Measurements from ENCODE around the gene ZNF681.
"Not testable (repeated sequence)": the region's sequence is repeated elsewhere in the genome, so short reads cannot be mapped to it uniquely, and the experiment has no call there.

Gene ZNF681

DNA sequence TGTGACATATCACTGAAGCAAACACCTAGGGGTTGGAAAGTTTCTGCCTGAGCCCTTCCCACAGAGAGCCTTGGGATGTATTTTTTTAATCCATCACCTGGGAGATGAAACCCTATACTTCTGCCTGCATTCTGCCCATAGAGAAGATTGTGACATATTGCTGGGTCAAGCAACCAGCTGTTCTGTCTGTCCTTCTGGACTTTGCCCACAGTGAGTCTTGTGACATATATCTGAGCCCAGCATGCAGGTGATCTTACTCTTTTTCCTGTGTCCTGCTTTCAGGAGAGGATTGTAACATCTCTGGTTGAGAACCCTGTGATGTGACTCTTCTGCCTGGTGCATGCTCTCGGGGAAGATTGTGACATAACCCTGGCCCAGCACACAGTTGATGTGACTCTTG, 24.9 kb upstream of the ZNF681 start:
- Mint-ChIP-seq H3K27me3 (no peaks in the 10 kb centered on the region), H3K9me3 (peaks cover 35% of the 10 kb centered on the region), H3K4me1 (no peaks in the 10 kb centered on the region), H3K27ac (no peak overlapping the region), H3K4me3 (no peak overlapping the region), H3K36me3 (peaks cover 50% of the 10 kb centered on the region)
- CTCF ChIA-PET = no interaction called here
- no peak for DNase-seq

GRCh38 chr19:23779645-23780044, 21.0 kb upstream of the ZNF681 start:
- H3K36me3 Mint-ChIP-seq = peaks cover 63% of the 10 kb centered on the region
- H3K4me3 Mint-ChIP-seq = no peak overlapping the region
- CTCF ChIA-PET = no interaction called here
- no peak for DNase-seq
- peaks cover 51% of the 10 kb centered on the region for H3K9me3 Mint-ChIP-seq
- no peaks in the 10 kb centered on the region for H3K27me3 Mint-ChIP-seq
- no peak overlapping the region for H3K27ac Mint-ChIP-seq
- peaks cover 9% of the 10 kb centered on the region for H3K4me1 Mint-ChIP-seq

- Mint-ChIP-seq H3K36me3 (peaks cover 63% of the 10 kb centered on the region), H3K9me3 (peaks cover 52% of the 10 kb centered on the region), H3K27ac (no peak overlapping the region), H3K4me1 (peaks cover 9% of the 10 kb centered on the region), H3K4me3 (no peak overlapping the region), H3K27me3 (no peaks in the 10 kb centered on the region)
- CTCF ChIA-PET = no interaction called here
- DNase-seq = no peak
Measured at GRCh38 chr19:23778566-23778965, 19.9 kb upstream of the ZNF681 start.

GRCh38 chr19:23778036-23778435, 19.3 kb upstream of the ZNF681 start:
- H3K27me3 Mint-ChIP-seq, CTCF ChIA-PET, DNase-seq, H3K4me1 Mint-ChIP-seq, H3K4me3 Mint-ChIP-seq, H3K27ac Mint-ChIP-seq: not testable (repeated sequence)
- Mint-ChIP-seq H3K9me3 (peaks cover 50% of the 10 kb centered on the region), H3K36me3 (peaks cover 58% of the 10 kb centered on the region)

DNA sequence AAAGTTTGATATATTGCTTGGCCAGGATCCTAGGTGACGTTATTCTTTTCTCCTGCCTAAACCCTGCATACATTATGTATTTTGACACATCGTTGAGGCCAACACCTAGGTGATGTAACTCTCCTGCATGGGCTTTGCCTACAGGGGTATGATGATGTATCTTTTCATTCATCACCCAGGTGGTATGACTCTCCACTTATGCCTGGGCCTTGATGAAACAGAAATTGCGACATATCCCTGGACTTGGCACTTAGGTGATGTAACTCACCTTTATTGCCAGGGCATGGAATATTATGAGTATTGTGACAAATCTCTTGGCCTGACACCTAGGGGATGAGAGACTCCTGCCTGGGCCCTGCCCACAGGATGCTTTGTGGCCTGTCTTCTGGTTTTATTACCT, 18.5 kb upstream of the ZNF681 start:
- Mint-ChIP-seq H3K9me3 (peaks cover 46% of the 10 kb centered on the region), H3K27ac (no peak overlapping the region)

DNA sequence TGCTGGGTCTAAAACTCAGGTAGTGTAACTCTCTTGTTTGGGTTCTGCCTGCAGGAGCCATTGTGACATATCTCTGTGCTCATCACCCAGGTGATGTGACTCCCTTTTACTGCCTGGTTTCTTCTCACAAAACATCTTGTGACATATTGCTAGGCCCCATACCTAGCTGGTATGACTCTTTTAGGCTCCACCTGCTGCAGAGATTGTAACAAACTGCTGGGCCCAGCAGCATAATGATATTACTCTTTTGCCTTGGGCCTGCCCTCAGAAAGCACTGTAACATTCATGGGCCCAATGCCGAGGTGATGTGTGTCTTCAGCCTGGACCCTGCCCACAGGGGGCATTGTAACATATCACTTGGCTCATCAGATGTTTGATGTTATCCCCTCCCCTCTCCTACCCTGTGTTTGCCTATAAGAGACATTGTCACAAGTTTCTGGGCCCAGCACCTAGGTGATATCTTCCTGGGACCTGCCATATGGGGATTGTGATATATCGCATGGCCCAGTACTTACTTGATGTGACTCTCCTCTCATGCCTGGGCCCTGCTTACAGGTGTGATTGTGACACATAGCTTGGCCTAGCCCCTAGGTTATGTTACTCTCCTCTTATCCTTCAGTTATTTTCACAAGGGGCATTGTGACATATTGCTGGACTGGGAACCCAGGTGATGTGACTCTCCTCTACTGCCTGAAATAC, 18.0 kb upstream of the ZNF681 start:
- peaks cover 9% of the 10 kb centered on the region for H3K4me1 Mint-ChIP-seq
- no peak for DNase-seq
- peaks cover 57% of the 10 kb centered on the region for H3K36me3 Mint-ChIP-seq
- CTCF ChIA-PET = no interaction called here
- no peaks in the 10 kb centered on the region for H3K27me3 Mint-ChIP-seq
- H3K27ac Mint-ChIP-seq = no peak overlapping the region
- peaks cover 46% of the 10 kb centered on the region for H3K9me3 Mint-ChIP-seq
- H3K4me3 Mint-ChIP-seq = no peak overlapping the region

More for the DNA sequence above, 18.5 kb upstream of the ZNF681 start:
- CTCF ChIA-PET = no interaction called here
- Mint-ChIP-seq H3K27me3 (no peaks in the 10 kb centered on the region), H3K36me3 (peaks cover 57% of the 10 kb centered on the region), H3K4me1 (peaks cover 9% of the 10 kb centered on the region), H3K4me3 (no peak overlapping the region)
- DNase-seq = no peak

DNA sequence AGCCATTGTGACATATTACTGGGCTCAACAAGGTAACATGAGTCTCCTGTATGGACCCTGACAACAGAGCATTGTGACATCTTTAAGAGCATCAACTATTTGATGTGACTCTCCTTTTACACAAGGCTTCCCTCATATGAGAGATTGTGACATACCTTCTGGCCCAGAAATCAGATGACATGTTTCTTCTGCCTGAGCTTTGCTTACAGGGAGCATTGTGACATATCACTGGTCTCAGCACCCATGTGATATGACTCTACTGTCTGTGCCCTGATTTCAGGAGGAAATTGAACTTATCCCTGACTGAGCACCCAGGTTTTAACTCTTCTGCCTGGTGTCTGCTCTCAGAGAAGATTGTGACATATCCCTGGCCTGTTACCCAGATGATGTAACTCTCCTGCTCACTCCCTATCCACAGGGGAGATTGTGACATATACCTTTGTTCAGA, 15.9 kb upstream of the ZNF681 start:
- CTCF ChIA-PET = no interaction called here
- no peak overlapping the region for H3K27ac Mint-ChIP-seq
- H3K4me3 Mint-ChIP-seq = no peak overlapping the region
- no peaks in the 10 kb centered on the region for H3K27me3 Mint-ChIP-seq
- no peak for DNase-seq
- peaks cover 9% of the 10 kb centered on the region for H3K4me1 Mint-ChIP-seq
- H3K9me3 Mint-ChIP-seq = peaks cover 59% of the 10 kb centered on the region
- H3K36me3 Mint-ChIP-seq = peaks cover 64% of the 10 kb centered on the region

- Mint-ChIP-seq H3K27me3 (no peaks in the 10 kb centered on the region), H3K4me3 (no peak overlapping the region), H3K4me1 (peaks cover 9% of the 10 kb centered on the region), H3K27ac (no peak overlapping the region), H3K9me3 (peaks cover 56% of the 10 kb centered on the region), H3K36me3 (peaks cover 62% of the 10 kb centered on the region)
- no peak for DNase-seq
- CTCF ChIA-PET = no interaction called here
Measured at GRCh38 chr19:23774106-23774505, 15.4 kb upstream of the ZNF681 start.

- Mint-ChIP-seq H3K27ac (no peak overlapping the region), H3K4me3 (no peak overlapping the region), H3K27me3 (no peaks in the 10 kb centered on the region), H3K4me1 (peaks cover 4% of the 10 kb centered on the region), H3K9me3 (peaks cover 49% of the 10 kb centered on the region), H3K36me3 (peaks cover 57% of the 10 kb centered on the region)
- DNase-seq = no peak
- CTCF ChIA-PET = no interaction called here
Measured at GRCh38 chr19:23772675-23773063, 14.0 kb upstream of the ZNF681 start.

GRCh38 chr19:23771761-23772674, 13.3 kb upstream of the ZNF681 start:
- H3K27ac Mint-ChIP-seq = no peak overlapping the region
- no peaks in the 10 kb centered on the region for H3K4me1 Mint-ChIP-seq
- peaks cover 43% of the 10 kb centered on the region for H3K9me3 Mint-ChIP-seq
- CTCF ChIA-PET = no interaction called here
- no peaks in the 10 kb centered on the region for H3K27me3 Mint-ChIP-seq
- DNase-seq = no peak
- no peak overlapping the region for H3K4me3 Mint-ChIP-seq
- H3K36me3 Mint-ChIP-seq = peaks cover 53% of the 10 kb centered on the region

DNA sequence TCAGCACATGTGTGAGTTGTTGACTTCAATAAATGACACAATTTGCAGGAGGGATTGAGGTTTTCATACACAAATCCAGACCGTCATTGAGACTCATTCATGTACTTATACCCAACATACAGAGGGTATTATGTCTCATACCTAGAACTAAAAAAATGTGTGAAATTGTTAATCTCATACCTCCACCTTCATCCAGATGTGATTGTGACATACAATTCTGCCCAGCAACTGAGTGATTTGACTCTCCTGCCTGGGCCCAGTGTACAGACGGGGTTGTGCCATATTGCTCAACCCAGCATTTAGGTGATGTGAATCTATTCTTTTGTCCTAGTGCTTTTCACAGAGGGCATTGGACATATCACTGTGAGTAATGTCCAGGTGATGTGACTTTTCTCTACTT, 12.6 kb upstream of the ZNF681 start:
- Mint-ChIP-seq H3K27me3 (no peaks in the 10 kb centered on the region), H3K4me3 (no peak overlapping the region), H3K9me3 (peaks cover 41% of the 10 kb centered on the region), H3K27ac (no peak overlapping the region), H3K4me1 (no peaks in the 10 kb centered on the region), H3K36me3 (peaks cover 50% of the 10 kb centered on the region)
- DNase-seq = no peak
- CTCF ChIA-PET = no interaction called here

GRCh38 chr19:23770672-23771250, 12.1 kb upstream of the ZNF681 start:
- Mint-ChIP-seq H3K4me1 (no peaks in the 10 kb centered on the region), H3K9me3 (peaks cover 43% of the 10 kb centered on the region), H3K36me3 (peaks cover 47% of the 10 kb centered on the region), H3K4me3 (no peak overlapping the region), H3K27me3 (no peaks in the 10 kb centered on the region), H3K27ac (no peak overlapping the region)
- no peak for DNase-seq
- CTCF ChIA-PET = no interaction called here

DNA sequence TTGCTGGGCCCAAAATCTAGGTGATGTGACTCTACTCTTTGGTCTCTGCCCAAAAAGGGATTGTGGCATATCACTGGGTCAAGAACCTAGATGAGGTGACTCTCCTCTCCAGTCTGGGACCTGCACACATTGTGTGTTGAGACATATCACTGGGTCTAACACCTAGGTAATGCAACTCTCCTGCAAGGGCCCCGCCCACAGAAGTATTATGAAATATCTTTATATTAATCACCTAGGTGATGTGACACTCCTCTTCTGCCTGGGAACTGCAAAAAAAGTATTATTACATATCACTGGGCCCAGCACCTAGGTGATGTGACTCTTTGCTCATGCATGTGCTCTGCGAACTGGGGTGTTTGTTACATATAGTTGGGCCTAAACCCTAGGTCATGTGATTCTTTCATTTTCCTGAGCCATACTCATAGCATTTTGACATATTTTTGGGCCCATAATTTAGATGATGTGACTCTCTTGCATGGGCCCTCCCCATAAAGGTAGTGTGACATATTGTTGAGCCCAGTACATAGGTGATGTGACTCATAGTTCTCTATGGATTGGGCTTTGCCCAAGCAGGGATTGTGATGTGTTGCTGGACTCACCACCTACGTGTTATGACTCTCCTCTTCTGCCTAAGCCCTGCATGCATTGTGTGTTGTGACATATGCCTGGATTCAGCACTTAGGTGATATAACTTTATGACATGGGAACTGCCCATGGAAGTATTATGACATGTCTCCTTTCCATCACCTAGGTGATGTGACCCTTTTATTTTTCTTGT, 11.2 kb upstream of the ZNF681 start:
- Mint-ChIP-seq H3K36me3 (peaks cover 50% of the 10 kb centered on the region), H3K27me3 (no peaks in the 10 kb centered on the region), H3K27ac (no peak overlapping the region), H3K4me3 (no peak overlapping the region), H3K4me1 (peaks cover under 1% of the 10 kb centered on the region), H3K9me3 (peaks cover 44% of the 10 kb centered on the region)
- DNase-seq = no peak
- CTCF ChIA-PET = no interaction called here

DNA sequence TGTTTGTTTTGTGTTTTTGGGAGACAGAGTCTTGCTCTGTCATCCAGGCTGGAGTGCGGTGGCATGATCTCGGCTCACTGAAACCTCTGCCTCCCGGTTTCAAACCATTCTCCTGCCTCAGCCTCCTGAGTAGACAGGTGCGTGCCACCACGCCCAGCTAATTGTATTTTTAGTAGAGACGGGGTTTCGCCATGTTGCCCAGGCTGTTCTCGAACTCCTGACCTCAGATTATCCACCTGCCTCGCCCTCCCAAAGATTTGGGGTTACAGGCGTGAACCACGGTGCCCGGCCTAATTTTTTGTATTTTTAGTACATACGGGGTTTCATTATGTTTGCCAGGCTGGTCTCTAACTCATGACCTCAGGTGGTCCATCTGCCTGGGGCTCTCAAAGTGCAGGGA, 8.3 kb upstream of the ZNF681 start:
- DNase-seq = no peak
- Mint-ChIP-seq H3K4me1 (peaks cover 22% of the 10 kb centered on the region), H3K9me3 (peaks cover 35% of the 10 kb centered on the region), H3K36me3 (peaks cover 39% of the 10 kb centered on the region), H3K27ac (no peak overlapping the region), H3K4me3 (no peak overlapping the region), H3K27me3 (no peaks in the 10 kb centered on the region)
- CTCF ChIA-PET = no interaction called here

All from activated naive CD4-positive, alpha-beta T cell treated with anti-CD3 and anti-CD28 coated beads, Interleukin-2, amount 10 ng/mL, durations not matched to agents 7 days and 5 days (primary cell).